HCEC 1CT (cell line): ENCODE data around the gene OXCT2.
"Not testable (repeated sequence)": the region's sequence is repeated elsewhere in the genome, so short reads cannot be mapped to it uniquely, and the experiment has no call there.

Source experiments
- DNase-seq: peaks from one replicate; pipeline ENCODE4 v3.0.0-alpha.2; 2017

Gene OXCT2

DNA sequence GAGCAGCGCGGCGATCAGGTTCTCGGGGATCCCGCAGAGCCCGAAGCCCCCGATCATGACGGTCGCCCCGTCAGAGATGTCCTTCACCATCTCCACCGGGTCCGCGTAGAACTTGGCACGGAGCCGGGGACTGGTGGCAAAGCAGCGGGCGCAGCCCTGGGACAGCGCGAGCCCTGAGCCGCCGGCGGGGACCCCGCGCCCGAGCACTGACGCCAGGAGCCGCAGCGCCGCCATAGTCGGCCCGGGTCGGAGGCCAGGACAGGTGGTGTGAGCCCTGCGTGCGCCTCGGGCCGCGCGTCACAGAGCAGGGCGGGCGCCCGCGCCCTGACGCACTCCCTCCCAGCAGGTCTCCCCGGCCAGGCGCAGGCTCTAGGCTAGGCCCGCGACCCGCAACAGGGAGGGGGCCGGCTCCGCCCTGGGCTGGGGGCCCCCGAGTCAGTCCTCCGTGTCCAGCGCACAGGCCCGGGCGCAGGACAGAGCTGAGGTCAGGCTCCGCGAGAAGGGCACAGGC is at the start of gene OXCT2:
OXCT2 (minus strand) TSS at position 327 of the 511 bp plus-strand sequence; CDS start at position 234, 93 bp downstream.
- not testable (repeated sequence) for DNase-seq

DNA sequence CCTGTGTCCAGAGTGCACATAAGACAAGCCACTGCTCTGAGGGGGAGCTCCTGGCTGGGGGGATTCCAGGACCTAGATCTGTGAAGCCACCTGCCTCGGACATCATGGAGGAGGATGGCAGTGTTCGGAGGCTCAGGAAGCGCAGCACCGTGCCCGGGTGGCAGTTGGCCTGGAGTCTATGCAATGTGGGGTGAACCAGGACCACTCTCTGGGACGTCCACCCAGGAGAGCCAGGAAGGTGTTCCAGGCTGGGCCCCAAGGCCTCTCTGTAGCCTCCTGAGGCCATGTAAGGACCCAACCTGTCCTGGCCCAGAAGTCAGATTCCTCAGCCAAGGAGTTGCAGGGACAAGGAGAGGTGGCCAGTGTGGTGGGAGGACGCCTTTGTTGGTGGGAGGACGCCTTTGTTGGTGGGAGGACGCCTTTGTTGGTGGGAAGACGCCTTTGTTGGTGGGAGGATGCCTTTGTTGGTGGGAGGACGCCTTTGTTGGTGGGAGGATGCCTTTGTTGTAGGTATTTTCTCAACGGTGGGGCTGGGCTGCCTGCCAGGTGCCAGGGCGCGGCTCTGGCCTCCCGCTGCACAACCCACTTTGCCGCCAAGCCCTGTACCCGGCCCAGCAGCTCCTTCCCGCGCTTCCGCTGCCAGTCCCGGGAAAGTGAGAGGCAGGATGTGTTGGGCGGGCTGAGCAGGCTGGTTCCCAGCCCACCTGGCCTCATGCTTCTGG is 48.1 kb upstream of the OXCT2 start:
- no peak for DNase-seq

DNA sequence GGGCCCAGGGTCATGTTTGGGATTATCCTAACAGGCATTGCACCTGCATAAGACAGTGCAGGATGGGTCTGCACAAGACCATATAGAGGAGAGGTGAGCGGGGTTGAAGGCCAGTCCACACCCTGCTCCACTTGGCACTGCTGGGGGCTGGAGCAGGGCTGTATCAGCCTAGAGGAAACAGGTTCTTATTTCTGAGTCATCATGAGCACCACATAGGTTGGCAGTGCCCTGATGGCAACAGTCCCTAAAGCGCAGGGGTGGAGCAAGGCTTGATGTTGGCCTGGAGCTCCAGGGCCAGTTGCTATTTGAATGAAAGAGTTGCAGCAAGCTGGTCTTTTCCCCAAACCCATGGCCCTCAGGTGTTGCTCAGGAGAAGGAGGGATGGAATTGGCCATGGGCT is 47.3 kb upstream of the OXCT2 start:
- DNase-seq = no peak

DNA sequence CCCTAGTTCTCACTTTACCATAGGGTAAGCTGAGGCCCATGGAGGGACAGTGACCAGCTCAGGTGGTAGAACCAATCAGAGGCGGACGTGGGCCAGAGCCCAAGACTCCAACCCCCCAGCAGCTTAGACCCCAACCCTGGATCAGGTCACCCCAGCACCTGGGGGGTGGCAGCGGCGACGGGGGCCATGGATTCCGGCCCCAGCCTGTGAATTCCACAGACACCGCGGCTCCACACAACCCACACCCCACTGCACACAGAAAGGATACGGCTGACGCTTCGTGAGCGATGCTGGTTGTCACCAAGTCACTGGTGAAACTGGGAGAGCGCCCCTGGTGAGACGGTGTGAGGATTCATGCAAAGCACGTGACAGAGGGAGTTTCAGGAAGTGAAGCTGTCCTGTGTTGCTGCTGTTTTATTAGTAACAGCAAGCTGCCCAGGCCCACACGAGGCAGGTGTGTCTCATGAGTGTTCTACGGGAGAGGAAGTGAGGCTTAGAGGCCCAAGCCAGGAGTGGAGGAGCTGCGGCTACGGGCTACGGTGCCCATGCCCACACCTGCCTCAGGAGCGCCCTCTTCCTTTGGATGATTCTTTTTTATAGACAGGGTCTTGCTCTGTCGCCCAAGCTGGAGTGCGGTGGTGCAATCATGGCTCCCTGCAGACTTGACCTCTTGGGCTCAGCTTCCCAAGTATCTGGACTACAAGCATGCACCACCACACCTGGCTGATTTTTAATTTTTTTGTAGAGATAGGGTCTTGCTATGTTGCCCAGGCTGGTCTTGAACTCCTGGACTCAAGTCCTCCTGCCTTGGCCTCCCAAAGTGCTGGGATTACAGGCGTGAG is 46.2 kb upstream of the OXCT2 start:
- DNase-seq = not testable (repeated sequence)

GRCh38 chr1:39816415-39817090 is 45.4 kb upstream of the OXCT2 start:
- DNase-seq = peak; percentile 86

DNA sequence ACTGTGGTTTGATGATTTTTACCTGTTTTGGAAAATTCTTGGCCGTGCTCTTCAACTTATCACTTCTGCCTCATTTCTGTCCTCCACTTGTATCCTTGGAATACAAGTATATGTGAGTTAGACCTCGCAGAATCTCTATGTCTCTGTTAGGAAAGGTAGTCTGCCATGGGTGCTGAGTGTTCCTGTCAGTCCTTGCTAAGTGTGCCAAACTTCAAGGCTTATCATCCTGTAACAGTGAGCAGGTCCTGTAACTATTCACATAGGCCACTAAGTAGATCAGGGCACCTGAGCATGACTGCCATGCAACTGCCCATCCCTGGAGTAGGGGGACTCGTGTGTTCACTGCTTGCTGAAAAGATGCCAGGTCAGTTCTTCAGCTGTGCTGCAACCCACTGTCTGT is 41.8 kb upstream of the OXCT2 start:
- no peak for DNase-seq

DNA sequence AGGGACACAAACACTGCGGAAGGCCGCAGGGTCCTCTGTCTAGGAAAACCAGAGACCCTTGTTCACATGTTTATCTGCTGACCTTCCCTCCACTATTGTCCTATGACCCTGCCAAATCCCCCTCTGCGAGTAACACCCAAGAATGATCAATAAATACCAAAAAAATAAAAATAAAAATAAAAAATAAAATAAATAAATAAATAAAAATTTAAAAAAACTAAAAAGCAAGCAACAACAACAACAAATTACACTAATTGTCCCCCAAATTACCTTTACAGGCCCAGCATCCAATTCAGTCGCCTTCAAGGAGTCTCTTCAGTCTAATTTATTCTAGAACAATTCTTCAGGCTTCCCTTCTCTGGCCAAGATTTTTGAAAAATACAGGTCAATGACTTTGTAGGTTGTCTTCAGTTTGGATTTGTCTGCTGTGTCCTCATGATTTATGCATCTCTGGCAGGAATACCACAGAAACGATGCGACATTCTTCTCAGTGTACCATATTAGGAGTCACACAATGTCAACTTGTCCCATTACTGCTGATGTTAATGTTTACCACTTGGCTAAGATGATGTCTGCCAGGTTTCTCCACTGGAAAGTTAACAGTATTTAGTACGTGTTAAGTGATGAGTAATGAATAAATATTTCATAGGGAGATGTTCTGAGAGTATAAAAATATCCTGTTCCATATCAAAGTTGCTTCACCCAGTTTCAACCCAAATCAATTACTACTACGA is 37.8 kb upstream of the OXCT2 start:
- DNase-seq = no peak

DNA sequence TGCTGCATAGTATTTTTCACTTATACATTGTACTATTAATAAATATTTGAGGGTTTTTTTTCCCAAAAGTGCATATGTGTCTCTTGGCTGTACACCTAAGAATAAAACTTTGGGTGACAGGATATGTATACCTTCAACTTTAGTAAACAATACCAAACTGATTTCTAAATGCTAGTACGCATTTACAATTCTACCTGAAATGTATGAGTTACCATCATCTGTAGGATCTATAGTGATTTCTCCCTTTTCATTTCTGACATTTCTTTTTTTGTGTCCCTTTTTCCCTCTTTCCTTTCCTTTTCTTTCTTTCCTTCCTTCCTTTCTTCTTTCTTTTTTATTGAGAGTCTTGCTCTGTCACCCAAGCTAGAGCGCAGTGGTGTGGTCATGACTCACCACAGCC is 34.2 kb upstream of the OXCT2 start:
- DNase-seq = no peak

DNA sequence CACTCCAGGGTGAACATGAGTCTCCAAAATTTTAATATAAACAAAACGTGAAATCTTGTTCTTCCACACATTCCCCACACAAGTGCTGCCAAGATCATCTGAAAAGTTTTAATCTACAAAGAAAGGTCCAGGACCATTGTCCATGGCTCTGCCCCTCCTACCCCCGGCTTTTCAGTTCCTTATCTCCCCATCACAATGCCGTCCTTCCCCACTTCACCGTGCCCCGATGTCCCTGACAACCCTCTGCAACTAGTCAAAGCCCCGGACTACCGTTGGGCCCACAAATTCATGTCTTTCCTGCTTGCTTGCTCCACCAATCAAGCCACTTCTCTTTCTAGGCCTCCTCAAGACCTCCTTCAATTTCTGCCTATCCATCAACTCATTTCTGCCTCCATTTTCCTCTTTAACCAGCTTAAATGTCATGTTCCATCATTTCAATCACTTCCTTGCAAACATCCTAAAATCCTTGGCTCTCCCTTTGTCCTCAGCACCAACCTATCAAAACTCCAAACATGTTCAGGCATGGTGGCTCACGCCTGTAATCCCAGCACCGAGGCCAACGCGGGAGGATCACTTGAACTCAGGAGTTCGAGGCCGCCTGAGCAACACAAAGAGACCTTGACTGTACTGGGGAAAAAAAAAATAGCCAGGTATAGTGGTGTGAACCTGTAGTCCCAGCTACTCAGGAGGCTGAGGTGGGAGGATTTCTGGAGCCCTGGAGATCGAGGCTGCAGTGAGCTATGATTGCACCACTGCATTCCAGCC is 31.5 kb upstream of the OXCT2 start:
- DNase-seq = no peak

- no peak for DNase-seq
Measured at GRCh38 chr1:39800471-39800835, 29.3 kb upstream of the OXCT2 start.

DNA sequence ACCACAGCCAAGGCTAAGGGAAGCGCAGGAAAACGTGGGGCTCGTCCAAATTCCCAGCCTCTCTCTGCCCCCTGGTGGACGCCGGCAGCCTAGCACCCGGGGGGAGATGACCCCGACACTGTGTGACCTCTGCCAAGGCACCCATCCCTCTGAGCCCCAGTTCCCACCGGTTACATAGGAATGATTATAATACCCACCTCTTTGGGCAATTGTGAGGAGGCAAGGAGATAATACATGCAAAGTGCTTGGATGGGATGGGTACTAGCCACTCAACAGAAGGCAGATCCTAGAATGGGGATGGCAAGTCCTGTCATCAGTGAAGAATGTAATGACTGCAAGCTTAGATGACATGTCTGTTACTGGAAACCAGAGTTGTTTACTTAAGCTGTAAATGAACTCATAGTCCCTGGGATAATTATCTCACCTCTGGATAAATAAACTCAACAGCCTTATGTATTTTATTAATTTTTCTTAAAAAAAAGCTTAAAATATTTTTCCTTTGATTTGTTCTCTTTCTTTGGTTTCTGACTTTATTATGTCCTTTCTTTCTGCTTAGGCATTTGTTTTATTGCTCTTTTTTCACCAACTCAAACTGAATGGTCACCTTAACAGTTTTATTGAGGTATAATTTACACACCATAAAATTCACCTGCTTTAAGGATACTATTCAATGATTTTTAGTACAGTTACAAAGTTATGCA is 28.8 kb upstream of the OXCT2 start:
- peak; percentile 92 for DNase-seq

GRCh38 chr1:39798859-39799769 is 28.0 kb upstream of the OXCT2 start:
- DNase-seq = peak; percentile 47

- DNase-seq = no peak
Measured at GRCh38 chr1:39795651-39796050, 24.5 kb upstream of the OXCT2 start.

- no peak for DNase-seq
Measured at GRCh38 chr1:39791838-39792237, 20.7 kb upstream of the OXCT2 start.

DNA sequence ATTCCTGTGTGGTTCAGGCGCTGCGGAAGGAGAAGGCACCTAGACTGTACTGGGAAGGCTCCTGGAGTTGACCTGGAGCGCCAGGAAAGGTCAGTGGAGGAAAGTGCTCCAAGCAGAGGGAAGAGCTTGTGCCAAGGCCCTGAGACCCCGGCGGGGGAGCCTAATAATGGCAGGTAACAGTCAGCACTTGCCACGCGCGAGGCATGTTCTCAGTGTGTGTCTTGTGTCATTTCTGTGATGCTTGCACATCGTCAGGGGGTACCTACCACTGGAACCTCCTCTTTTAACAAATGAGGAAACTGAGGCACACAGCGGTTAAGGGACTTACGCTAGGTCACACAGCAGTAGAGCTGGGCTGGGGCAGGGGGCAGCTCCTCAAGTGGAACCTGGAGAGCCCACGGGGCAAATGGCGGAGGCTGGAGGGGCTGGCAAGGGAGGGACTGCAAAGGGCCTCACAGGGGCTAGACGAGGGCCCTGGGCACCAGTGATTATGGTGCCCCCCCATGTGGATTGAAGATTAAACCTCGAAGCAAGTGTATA is 18.5 kb upstream of the OXCT2 start:
- no peak for DNase-seq

DNA sequence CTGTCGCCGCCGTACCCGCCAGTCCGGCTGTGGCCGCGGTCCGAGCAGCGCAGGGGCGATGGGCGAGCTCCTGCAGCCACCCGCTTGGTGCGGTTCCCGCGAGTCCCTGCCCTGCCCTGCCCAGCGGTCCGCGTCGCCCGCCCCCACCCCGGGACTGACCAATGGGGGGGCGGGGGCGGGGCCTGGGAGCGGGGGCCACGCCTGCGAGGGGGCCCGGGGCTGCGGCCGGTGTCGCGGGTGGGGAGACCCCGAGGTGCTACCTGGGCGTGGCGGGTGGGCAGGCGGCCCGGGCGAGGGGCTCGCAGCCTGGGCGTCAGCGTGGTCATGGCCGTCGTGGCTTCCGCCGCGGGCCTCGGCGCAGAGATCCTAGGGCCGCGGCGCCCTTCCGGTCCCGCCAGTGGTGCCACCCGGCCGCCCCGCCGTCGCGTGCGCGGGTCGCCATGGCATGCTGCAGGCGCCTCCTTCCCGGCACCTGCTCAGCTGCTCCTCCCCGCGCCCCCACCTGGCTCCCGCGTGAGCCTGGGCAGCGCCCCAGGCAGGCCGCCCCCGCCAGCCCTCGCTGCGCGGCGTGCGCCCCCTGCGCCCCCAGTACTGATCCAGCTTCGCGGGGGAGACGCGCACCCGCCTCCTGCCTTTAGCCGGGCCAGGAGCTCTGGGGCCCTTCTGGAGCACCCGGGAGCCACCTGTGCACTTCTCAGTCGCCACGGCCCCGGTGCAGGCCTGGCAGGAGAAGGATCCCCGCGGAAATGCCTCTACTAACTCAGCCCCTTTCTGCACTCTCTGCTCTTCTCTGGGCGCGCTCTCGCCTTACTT is 17.8 kb upstream of the OXCT2 start, which contains the start of gene BMP8B:
BMP8B (minus strand) TSS at position 108 of the 813 bp plus-strand sequence. CDS start 380 bp downstream, outside the sequence.
- DNase-seq = no peak

- DNase-seq = no peak
Measured at GRCh38 chr1:39788426-39788757, 17.2 kb upstream of the OXCT2 start.

- not testable (repeated sequence) for DNase-seq
Measured at GRCh38 chr1:39787964-39788363, 16.8 kb upstream of the OXCT2 start.

DNA sequence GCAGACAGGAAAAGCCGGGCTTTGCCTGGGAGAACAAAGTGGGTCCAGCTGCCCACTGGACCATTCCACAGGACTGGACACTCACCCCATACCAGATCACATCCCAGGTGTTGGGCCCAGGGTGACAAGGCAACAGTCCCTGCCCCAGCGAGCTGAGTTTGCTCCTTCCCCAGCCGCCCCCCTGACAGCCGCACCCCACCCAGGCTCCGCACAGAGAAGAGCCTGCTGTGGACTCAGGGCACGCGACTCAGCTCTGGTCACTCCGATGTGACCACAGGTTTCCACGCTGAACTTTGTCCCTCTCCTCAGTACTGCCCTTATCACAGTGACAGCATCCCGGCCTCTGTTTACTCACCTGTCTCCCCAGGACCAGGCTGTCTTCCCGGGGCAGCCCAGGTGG is 16.3 kb upstream of the OXCT2 start:
- DNase-seq = no peak
